Cerebellar nuclear complex (tissue), 1 donor: ENCODE results near the gene IKBKE.

Source experiments
- DNase-seq, 2 experiments: peaks; one replicate each; lab custom pipeline; 2025; lab: John Stamatoyannopoulos, UW

The IKBKE gene

GRCh38 chr1:206469933-206470691 is at the start of gene IKBKE:
Gene IKBKE (plus strand): TSS chr1:206470476. CDS start chr1:206473228, 2,752 bp downstream.
- no peak for DNase-seq

- no peak for DNase-seq
These were observed 48.5 kb upstream of the IKBKE start for GRCh38 chr1:206421616-206422340.

GRCh38 chr1:206422525-206422924 is 47.8 kb upstream of the IKBKE start:
- DNase-seq = no peak

GRCh38 chr1:206427291-206427690 is 43.0 kb upstream of the IKBKE start:
- DNase-seq = peak; percentile 80 to 86

GRCh38 chr1:206429421-206429820 is 40.9 kb upstream of the IKBKE start:
- no peak for DNase-seq

- no peak for DNase-seq
These were observed 40.0 kb upstream of the IKBKE start for GRCh38 chr1:206430031-206430983.

GRCh38 chr1:206435445-206435844 is 34.8 kb upstream of the IKBKE start:
- no peak for DNase-seq

- no peak for DNase-seq
These were observed 31.7 kb upstream of the IKBKE start for GRCh38 chr1:206438554-206438953.

- DNase-seq = no peak
These were observed 31.1 kb upstream of the IKBKE start for GRCh38 chr1:206439205-206439604.

- no peak for DNase-seq
These were observed 28.8 kb upstream of the IKBKE start for GRCh38 chr1:206441336-206441967.

GRCh38 chr1:206442101-206442500 is 28.2 kb upstream of the IKBKE start:
- DNase-seq = no peak

- DNase-seq = no peak
These were observed 25.2 kb upstream of the IKBKE start for GRCh38 chr1:206445116-206445515.

- peak; percentile 97 for DNase-seq
These were observed 24.3 kb upstream of the IKBKE start for GRCh38 chr1:206445911-206446356.

- DNase-seq = no peak
These were observed 23.4 kb upstream of the IKBKE start for GRCh38 chr1:206446688-206447421.

GRCh38 chr1:206447422-206447765 is 22.9 kb upstream of the IKBKE start:
- no peak for DNase-seq

- DNase-seq = no peak
These were observed 22.5 kb upstream of the IKBKE start for GRCh38 chr1:206447792-206448191.

GRCh38 chr1:206448471-206448870 is 21.8 kb upstream of the IKBKE start:
- DNase-seq = no peak

GRCh38 chr1:206449565-206449964 is 20.7 kb upstream of the IKBKE start:
- DNase-seq = no peak

GRCh38 chr1:206450281-206450680 is 20.0 kb upstream of the IKBKE start:
- DNase-seq = no peak

GRCh38 chr1:206451134-206451686 is 19.1 kb upstream of the IKBKE start:
- DNase-seq = no peak

GRCh38 chr1:206453111-206453510 is 17.2 kb upstream of the IKBKE start:
- DNase-seq = no peak
